ENCODE measurements around the gene B3GNT5.

Gene B3GNT5

DNA sequence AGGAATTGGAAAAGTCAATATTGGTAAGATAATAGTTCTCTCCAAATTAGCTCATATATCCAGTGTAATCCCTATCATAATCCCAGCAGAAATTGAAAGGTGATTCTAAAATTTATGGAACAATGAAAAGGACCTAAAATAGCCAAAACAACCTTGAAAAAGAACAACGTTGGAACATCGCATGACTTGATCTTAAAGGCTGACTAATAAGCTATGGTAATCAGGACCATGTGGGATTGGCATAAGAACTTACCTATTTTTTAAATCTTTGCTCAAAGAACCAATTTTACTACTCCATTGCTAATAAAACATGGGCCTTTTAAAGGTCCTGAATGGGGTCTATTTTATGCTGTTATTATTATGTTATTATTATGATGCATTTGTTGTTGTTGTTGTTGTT, 40.9 kb downstream of the B3GNT5 start:
- DNase-seq (ENCODE audit: low spot score): no peak

DNA sequence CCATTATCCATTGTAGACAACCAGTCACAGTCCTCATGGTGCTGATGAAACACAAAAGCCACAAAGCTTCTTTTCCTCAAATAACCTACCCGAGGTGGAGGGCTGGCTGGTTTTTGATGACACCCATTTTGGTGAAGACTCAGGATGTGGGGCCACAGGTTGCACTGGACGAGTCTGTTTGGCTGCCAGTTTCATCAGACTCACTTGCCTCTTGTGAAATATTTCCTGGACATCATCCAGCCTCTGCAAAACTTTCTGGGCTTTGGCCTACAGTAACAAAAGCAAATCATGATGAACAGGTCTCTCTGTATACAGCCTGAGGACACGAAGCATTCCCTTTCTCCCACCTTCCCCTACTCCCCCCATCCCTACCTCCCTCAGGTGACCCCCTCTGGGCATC, 42.2 kb downstream of the B3GNT5 start:
- DNase-seq (ENCODE audit: low spot score): peak; percentile 48

DNA sequence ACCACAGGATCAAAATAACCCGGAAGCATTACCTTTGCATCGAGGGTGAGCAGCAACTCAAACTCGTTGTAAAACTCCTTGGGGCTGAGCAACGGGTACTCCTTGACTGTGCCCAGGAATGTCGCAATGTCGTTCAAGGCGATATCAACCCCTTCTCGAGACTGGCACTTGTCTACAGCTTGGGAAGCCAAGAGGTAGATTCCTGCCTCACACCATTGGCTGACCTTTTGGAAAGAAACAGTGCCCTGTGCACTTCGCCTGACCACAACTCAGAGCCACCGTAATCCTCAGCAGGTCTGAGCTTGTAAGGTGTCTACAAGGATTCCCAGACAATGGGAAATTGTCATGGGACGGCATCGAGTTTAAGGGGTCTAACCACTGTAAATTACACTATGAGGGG, 43.9 kb downstream of the B3GNT5 start:
- DNase-seq (ENCODE audit: low spot score): no peak

DNA sequence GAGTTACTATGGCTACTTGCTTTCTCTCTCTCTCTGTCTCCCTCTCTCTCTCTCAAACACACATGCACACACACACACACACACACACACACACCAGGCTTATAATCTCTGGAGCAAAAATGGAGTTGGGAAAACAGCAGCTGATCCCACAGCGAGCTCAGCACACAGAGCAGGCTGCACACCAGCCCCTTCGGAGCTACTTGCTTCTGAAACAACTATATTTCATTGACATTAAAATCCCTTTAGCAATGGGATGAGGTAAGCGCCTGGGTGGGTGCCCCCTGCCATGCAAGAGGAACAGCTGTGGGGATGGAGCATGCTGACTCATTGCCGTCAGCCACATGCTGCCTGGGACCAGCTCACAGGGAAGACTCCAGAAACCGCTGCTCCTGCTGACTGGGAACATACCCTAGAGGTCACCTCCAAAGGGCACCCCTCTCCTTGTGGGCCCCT, 45.7 kb downstream of the B3GNT5 start:
- peak; percentile 77 for DNase-seq (ENCODE audit: low spot score)

DNA sequence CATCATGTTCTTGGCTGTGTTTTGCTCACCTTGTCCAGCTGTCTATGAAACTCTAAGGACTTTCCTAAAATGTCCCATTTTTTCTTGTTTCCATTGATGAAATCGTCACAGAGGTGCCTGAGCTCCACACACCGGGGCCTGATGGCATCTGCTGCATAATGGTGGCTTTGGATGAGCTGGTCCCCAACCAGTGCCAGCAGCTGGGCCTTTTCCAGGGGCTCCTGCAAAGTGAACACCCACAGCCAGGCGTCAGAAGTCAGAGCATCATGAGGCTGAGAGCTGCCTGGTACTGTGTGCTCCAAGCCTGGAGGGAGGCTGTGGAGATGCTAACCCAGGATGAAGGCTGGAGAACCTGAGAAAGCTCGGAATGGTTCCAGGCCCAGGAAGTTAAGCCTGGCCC, 46.9 kb downstream of the B3GNT5 start:
- DNase-seq (ENCODE audit: low spot score): no peak

DNA sequence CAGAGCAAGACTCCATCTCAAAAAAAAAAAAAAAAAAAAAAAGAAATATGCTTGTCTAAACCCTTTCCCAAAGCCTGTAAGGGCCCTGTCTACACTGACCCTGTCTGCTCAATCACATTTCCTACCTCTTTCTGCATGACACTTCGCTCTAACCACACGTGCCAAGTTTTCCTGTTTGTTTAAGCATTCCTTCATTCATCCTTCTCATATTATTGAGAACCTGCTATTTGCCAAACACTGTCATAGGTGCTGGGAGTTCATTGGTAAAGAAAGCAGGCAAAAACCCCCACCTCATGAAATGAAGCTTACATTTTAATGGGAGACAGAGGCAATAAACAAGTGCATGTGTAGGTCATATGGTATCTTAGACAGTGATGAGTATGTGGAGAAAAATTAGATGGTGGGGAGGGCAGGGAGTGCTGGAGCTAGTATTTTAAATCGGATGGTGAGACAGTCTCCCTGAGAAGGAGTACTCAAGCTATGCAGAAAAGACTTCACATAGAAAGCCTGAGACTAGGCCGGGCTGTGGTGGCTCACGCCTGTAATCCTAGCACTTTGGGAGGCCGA, 48.0 kb downstream of the B3GNT5 start:
- no peak for DNase-seq (ENCODE audit: low spot score)

DNA sequence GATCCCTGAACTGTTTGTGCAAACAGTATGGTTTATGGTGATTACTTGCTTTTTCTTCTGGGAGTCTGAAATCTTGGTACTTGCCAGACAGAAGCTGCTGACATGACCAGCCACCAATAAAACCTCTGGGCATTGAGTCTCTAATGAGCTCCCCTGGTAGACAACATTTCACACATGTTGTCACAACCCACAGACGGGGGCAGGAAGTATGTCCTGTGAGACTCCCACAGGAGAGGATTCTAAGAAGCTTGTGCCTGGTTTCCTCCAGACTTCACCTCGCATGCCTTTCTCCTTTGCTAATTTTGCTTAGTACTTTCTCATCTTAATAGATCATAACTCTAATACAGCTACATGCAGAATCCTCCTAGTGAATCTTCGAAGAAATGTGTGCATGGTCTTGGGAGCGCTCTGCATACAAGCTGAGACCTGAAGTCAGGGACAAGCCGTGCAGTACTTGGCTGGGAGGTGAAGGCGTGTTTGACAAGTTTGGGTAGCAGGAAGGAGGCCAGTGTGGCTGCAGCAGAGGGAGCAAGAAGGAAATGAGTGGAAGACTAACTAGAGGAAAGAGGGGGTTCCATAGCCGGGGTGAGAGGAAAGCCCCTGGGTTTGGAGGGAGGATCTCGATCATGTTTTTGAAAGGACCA, 49.0 kb downstream of the B3GNT5 start:
- DNase-seq (ENCODE audit: low spot score): no peak

DNA sequence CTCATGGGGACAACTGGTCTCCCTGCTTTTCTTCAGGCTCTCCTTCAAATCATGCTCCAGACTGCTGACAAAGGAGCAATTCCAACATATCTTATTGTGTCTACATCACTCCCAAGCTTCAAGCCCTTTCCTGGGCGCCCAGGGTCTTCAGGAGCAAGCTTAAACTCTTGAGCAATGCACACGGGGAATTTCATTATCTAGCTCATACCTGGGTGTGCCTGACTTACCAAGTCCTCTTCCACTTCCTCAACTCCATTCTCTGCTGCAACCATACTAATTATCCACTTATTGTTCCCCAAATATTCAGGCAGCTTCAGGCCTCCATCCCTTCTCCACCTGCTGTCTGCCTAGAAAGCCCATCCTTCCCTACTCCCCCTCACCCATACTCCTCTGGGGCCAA, 50.6 kb downstream of the B3GNT5 start:
- DNase-seq (ENCODE audit: low spot score): no peak

DNA sequence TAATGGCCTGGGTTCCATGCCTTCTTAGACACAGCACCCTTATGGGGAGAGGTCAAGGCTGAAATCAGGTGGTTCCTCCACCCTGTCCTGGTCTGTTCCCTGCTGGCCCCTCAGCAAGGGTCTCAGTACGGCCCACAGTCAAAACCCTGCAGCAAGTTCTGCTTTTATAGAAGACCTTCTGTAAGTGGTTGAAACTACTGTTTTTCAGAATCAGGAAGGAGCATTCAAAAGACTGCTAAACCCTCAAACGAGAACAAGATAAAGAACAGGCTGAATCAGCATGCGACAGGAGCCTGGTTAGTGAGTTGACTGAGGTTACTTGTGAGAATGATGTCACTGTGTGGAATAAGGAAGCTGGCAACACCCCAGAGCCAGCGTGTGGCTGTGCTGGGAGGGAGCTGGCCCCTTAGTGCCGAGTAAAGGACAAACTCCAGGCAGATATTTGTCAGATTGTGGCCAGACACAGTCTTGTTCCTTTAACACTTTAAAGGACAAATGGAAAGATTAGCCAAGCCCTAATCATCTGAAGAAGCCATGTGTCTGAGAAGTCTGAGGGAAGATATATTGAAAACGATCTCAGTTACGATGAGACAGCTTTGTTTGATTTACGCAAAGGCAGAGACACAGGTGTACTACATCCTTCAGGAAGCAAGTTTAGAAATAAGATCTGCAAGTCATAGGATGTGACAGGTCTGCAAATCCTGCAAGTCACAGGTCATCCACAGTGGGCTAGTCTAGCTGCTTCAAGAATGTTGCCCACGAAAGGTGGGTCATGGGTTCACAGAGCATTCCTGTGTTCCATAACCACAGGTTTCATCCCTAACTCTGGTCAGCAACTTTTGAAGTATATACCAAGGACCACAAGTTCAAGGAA, 54.0 kb downstream of the B3GNT5 start:
- DNase-seq (ENCODE audit: low spot score): peak; percentile 25

DNA sequence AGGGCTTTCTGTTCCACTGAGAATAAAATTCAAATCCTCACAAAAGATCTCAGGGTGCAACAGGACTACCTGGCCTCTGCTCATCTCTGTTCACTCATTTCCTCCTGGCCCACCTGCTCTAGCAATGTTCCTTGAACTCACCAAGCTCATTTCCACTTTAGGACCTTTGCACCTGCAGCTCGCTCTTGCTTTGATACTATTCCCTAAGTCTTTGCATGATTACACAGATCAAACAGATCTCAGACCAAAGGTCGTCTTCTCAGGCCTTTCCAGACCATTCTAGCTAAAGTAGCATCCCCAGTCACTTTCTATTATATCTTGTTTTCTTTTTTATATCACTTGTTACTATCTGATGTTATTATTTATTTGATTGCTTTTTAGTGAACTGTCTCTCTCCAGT, 54.7 kb downstream of the B3GNT5 start:
- no peak for DNase-seq (ENCODE audit: low spot score)

DNA sequence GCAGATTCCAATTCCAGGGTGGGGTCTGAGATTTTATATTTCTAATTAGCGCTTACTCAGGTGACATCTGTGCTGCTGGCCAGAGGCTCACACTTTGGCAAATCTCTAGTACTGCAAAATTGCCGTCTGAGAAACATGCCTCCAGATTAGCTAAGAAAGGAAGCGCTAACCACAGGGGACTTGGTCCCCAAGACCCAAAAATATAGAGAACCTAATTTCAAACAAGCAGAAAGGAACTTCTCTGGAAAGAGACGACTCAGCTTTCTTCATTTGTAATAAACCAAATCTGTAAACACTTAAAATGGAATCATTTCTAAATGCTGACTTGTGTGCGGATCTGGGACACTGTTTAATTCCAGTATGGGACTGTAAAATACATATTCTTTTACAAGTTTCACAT, 55.7 kb downstream of the B3GNT5 start:
- no peak for DNase-seq (ENCODE audit: low spot score)

DNA sequence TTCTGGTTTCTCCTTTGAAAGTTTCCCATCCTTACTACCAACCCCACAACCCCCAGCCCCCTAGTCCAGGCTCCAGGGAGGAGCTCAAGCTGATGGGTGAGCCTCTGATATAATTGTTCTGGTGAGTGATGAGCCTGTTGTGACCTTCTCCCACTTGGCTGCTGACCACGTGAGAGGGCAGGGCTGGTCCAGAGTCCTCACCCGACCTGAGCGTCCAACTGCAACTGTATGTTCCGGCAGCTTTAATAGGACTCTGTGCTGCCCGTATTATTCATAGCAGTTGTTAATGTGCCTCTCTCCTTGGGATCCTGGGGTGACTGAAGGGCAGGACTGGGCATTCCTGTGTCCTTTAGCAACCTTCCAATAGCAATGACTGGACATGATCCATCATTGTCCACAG, 56.2 kb downstream of the B3GNT5 start:
- DNase-seq (ENCODE audit: low spot score): no peak

DNA sequence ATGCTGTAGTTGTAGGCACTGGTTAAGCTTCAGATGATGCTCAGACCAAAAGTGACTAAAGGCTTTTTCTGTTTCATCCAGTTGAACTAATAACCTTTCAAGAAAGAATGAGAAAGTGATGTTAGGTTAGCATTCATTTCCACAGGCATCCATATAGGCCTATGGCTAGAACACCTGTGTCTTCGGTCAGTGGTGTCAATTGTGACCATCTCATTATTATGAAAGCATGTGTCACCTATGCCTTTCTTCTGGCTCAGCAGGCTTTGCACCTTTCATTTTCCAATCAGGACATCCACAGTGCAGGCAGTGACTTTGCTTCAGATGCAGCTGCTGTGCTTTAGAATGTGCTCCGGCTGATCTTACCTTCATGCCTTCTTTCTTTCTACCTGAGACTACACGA, 57.9 kb downstream of the B3GNT5 start:
- no peak for DNase-seq (ENCODE audit: low spot score)

DNA sequence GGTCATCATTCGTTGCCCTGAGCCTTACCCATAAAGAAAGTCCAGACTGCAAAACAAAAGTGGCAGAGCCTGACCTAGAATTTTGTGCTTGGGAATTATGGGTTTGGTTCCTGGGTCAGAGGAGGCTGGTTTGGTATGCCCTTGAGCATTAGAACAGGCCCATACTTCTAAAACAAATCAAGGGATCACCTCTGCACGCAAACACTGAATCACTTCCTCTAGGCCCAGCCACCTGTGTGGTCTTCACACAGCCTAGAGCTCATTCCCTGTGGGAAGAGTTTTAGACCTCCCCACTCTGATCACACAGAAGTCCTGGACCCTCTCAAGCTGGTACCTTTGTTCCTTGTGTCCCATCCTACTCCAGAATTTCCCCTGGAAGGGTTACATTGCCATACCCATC, 59.4 kb downstream of the B3GNT5 start:
- no peak for DNase-seq (ENCODE audit: low spot score)

DNA sequence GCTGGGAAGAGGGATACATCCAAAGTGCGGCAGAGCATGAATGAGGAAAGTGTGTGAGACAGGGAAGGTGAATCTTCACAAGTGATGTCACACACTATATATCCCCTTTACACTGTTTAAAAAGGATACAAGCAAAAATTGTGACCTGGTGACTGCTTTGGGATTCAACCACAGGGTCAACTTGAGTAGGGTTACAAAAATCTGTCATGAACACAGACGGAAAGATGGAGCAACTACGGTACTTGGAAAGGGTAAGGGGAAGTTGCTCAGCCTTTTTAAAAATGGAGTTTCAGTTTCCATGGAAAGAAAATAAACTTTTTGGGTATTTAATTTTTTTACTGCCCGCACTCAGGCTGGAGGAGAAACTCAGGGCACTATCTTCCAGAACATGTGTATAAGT, 60.3 kb downstream of the B3GNT5 start:
- no peak for DNase-seq (ENCODE audit: low spot score)

DNA sequence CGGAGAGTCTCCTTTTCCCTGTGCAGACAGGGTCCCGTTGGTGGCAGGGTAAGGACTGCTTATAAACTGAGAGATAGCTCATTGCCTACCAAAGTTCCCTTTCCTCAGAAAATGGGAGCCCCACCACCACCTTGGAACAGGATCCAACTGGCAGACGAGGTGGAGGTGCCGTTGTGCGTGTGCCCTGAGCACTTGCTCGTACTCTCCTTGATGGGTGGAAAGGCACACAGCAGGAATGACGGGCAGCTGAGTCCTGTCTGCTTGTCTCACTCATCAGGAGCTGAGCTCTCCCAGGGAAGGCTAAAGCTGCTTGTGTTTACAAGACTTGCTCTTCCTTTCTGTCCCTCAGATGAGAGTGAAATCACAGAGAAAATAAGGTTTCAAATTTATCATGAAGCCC, 60.7 kb downstream of the B3GNT5 start:
- no peak for DNase-seq (ENCODE audit: low spot score)

DNA sequence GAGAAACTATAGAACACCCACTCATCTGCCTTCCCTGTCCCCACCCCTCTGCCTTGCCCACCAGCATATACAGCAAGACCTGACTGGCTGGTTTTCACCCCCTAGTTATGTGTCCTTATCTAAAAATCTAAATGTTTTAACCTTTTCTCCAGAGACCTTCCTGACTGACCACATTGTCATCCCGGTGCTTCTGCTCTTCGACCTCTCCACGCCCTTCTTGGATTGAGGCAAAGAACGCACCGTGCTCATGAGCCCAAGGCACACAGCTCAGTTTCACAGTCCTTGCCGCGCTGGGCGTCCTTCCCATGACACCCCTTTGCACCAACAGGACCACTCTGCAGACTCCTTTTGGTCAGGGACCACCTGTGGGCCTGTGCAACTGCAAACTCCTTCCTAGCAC, 62.7 kb downstream of the B3GNT5 start:
- DNase-seq (ENCODE audit: low spot score): no peak

DNA sequence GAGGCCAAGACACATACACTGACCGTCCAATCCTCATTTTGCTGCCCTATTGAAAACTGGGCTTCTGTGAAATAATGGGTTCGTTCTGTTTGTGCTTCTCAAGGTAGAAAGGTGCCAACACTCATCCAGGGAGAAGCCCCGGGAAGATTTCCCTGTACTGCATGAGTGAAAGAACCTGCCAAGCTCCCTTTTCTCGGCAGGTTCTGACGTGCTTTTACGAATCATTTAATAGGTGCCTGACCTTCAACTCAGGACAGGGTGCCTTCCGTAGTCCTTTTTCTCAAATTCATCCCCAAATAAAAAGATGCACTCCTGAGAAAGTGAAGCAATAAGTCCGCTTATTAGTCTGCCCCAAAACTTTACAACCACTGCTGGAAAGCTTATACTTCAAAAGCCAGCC, 64.2 kb downstream of the B3GNT5 start:
- DNase-seq (ENCODE audit: low spot score): no peak

DNA sequence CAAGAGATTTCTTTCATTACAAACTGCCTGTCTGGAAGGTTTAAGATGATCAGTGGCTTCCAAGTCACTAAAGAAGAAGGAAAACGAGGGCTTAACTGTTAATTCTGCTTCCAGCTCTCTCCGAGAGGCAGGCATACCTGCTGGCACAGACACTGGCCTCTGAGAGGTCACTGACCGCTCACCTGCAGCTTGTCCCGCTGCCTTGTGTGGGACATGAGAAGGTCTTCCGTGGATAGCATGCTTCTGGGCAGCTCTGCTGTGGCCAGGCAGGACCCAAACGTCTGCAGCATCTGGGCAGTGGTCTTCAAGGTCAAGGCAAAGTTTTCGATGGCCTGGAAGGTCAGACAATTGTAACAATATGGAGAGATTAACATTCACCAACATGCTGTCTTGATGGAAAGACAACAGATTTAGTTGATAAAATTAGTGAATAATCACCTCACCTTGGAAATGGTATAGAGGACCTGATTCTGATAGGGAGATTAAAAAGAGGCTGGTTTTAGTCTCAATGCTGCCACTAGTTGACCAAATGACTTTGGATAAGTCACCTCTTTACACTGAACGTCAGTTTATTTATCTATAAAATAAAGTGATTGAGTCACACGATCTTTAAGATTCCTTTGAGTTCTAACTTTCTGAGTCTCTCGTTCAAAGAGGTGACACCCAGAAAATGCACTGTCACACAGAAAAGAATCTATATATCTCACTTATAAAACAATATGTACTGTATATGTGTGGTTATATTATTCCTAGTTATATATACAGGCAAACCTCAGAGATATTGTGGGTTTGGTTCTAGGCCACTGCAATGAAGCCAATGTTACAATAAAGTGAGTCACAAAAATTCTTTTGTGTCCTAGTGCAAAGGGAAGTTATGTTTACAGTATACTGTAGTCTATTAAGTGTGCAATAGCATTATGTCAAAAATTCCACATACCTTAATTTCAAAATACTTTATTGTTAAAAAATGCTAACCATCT, 65.1 kb downstream of the B3GNT5 start:
- DNase-seq (ENCODE audit: low spot score): no peak

DNA sequence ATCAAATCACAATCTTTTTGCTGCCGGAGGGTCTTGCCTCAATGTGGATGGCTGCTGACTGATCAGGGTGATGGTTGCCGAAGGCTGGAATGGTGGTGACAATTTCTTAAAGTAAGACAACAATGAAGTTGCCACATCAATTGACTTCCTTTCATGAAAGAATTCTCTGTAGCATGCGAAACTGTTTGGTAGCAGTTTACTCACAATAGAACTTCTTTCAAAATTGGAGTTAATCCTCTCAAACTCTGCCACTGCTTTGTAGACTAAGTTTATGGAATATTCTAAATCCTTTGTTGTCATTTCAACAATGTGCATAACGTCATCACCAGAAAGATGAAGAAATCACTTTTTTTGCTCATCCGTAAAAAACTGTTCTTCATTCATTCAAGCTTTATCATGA, 65.8 kb downstream of the B3GNT5 start:
- DNase-seq (ENCODE audit: low spot score): no peak

DNA sequence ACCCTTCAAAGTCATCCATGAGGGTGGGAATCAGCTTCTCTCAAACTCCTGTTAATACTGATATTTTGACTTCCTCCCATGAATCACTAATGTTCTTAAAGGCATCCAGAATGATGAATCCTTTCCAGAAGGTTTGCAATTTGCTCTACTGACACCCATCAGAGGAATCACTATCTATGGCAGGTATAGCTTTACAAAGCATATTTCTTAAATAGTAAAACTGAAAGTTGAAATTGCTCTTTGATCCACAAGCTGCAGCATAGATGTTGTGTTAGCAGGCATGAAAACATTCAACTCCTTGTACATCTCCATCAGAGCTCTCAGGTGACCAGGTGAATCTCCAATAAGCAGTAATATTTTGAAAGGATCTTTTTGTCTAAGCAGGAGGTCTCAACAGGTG, 66.3 kb downstream of the B3GNT5 start:
- DNase-seq (ENCODE audit: low spot score): no peak

Measured in AG08395 (cell line).